Immature natural killer cell (primary cell): ENCODE results near the gene LTC4S. TPM values are rescaled to one million over a fixed set of nuclear protein-coding genes. Genes with fewer than 3 reads are reported as not detected.
"Not testable (repeated sequence)": the region's sequence is repeated elsewhere in the genome, so short reads cannot be mapped to it uniquely, and the experiment has no call there.

Experiments
- DNase-seq, 3 donors: peaks; one replicate each; pipeline ENCODE4 v3.0.0; 2022; ENCODE audit warnings: mixed read lengths in 1 of 3
- H3K27ac Mint-ChIP-seq, 6 donors: one replicate each; pipeline ENCODE4 v1.8.0; 2020; ENCODE audit warnings: mixed read lengths in 6 of 6, mild to moderate bottlenecking in 5 of 6, inconsistent platforms in 4 of 6, moderate library complexity in 3 of 6
- H3K27me3 Mint-ChIP-seq, 3 donors: one replicate each; pipeline ENCODE4 v1.8.0; 2020 to 2021; ENCODE audit warnings: low read depth in 3 of 3, mild to moderate bottlenecking in 3 of 3, mixed read lengths in 3 of 3, moderate library complexity in 3 of 3, inconsistent platforms in 1 of 3
- H3K36me3 Mint-ChIP-seq, 3 donors: one replicate each; pipeline ENCODE4 v1.8.0; 2020; ENCODE audit warnings: mixed read lengths in 3 of 3, inconsistent platforms in 2 of 3, mild to moderate bottlenecking in 2 of 3
- H3K4me1 Mint-ChIP-seq, 2 donors: one replicate each; pipeline ENCODE4 v1.8.0; 2020; ENCODE audit warnings: inconsistent platforms in 2 of 2, mild to moderate bottlenecking in 2 of 2, mixed read lengths in 2 of 2, moderate library complexity in 1 of 2
- H3K4me3 Mint-ChIP-seq, 5 donors: one replicate each; pipeline ENCODE4 v1.8.0; 2020; ENCODE audit warnings: mild to moderate bottlenecking in 5 of 5, mixed read lengths in 5 of 5, inconsistent platforms in 3 of 5, moderate library complexity in 3 of 5
- H3K9me3 Mint-ChIP-seq, 6 donors: one replicate each; pipeline ENCODE4 v1.8.0; 2020; ENCODE audit warnings: mild to moderate bottlenecking in 6 of 6, mixed read lengths in 6 of 6, inconsistent platforms in 4 of 6, moderate library complexity in 3 of 6
- polyA plus RNA-seq, 3 donors: library from polyadenylated mRNA; unstranded; fragments of 300-500 nt; fragmentation: Illumina TruSeq; gene quantifications; one replicate each; pipeline ENCODE4 v1.2.3, GENCODE V29; 2021

The LTC4S gene
- polyA plus RNA-seq, 3 donors from 2014 or later: 2.3 to 5.8 (median 5.8) TPM

- no peak for DNase-seq
- no peak overlapping the region for H3K4me3 Mint-ChIP-seq
- peaks cover 5 to 6% of the 10 kb centered on the region in 2 donors for H3K4me1 Mint-ChIP-seq
- peaks cover 0 to 6% (median 5%) of the 10 kb centered on the region in 3 donors for H3K27me3 Mint-ChIP-seq
- H3K27ac Mint-ChIP-seq: no peak overlapping the region
- H3K9me3 Mint-ChIP-seq: no peaks in the 10 kb centered on the region
- peaks cover 14 to 29% (median 18%) of the 10 kb centered on the region in 3 donors for H3K36me3 Mint-ChIP-seq
These were observed 16.3 kb upstream of the LTC4S start for GRCh38 chr5:179777456-179777855.

GRCh38 chr5:179777909-179778308, 15.9 kb upstream of the LTC4S start:
- Mint-ChIP-seq H3K36me3 (peaks cover 12 to 27% (median 18%) of the 10 kb centered on the region in 3 donors), H3K27ac (peak overlapping the region in 3 of 6 donors; percentile 9 to 71 (median 18)), H3K9me3 (no peaks in the 10 kb centered on the region), H3K4me3 (no peak overlapping the region), H3K4me1 (peaks cover 5 to 6% of the 10 kb centered on the region in 2 donors), H3K27me3 (peaks cover 0 to 5% (median 3%) of the 10 kb centered on the region in 3 donors)
- DNase-seq: no peak

- Mint-ChIP-seq H3K36me3 (peaks cover 8 to 22% (median 14%) of the 10 kb centered on the region in 3 donors), H3K27me3 (peaks cover 0 to 5% (median 1%) of the 10 kb centered on the region in 3 donors), H3K4me3 (no peak overlapping the region), H3K9me3 (no peaks in the 10 kb centered on the region), H3K27ac (peak overlapping the region in 2 of 6 donors; percentile 11 to 71), H3K4me1 (peaks cover 5 to 6% of the 10 kb centered on the region in 2 donors)
- DNase-seq: no peak
These were observed 15.2 kb upstream of the LTC4S start for GRCh38 chr5:179778591-179778990.

GRCh38 chr5:179779826-179780225, 14.0 kb upstream of the LTC4S start:
- Mint-ChIP-seq H3K27me3 (peaks cover 0 to 6% (median 1%) of the 10 kb centered on the region in 3 donors), H3K4me3 (no peak overlapping the region), H3K9me3 (no peaks in the 10 kb centered on the region), H3K27ac (peak overlapping the region in 3 of 6 donors; percentile 40 to 77 (median 45)), H3K36me3 (peaks cover 8 to 22% (median 11%) of the 10 kb centered on the region in 3 donors), H3K4me1 (peaks cover 5 to 6% of the 10 kb centered on the region in 2 donors)
- no peak for DNase-seq

- peak overlapping the region in 4 of 6 donors; percentile 26 to 77 (median 37) for H3K27ac Mint-ChIP-seq
- H3K4me3 Mint-ChIP-seq: no peak overlapping the region
- H3K9me3 Mint-ChIP-seq: no peaks in the 10 kb centered on the region
- no peak for DNase-seq
- H3K36me3 Mint-ChIP-seq: peaks cover 8 to 22% (median 11%) of the 10 kb centered on the region in 3 donors
- peaks cover 0 to 6% (median 1%) of the 10 kb centered on the region in 3 donors for H3K27me3 Mint-ChIP-seq
- H3K4me1 Mint-ChIP-seq: peaks cover 5 to 6% of the 10 kb centered on the region in 2 donors
These were observed 13.4 kb upstream of the LTC4S start for GRCh38 chr5:179780362-179780761.

- Mint-ChIP-seq H3K36me3 (peaks cover 4 to 15% (median 7%) of the 10 kb centered on the region in 3 donors), H3K27me3 (peaks cover 0 to 6% (median 1%) of the 10 kb centered on the region in 3 donors), H3K4me1 (peaks cover 5 to 6% of the 10 kb centered on the region in 2 donors), H3K4me3 (no peak overlapping the region), H3K27ac (peak overlapping the region in 2 of 6 donors; percentile 30 to 34), H3K9me3 (no peaks in the 10 kb centered on the region)
- no peak for DNase-seq
These were observed 11.9 kb upstream of the LTC4S start for GRCh38 chr5:179781846-179782245.

- Mint-ChIP-seq H3K27me3 (peaks cover 0 to 6% (median 1%) of the 10 kb centered on the region in 3 donors), H3K36me3 (peaks cover 4 to 9% (median 7%) of the 10 kb centered on the region in 3 donors), H3K4me1 (peaks cover 5 to 6% of the 10 kb centered on the region in 2 donors), H3K4me3 (no peak overlapping the region), H3K27ac (no peak overlapping the region), H3K9me3 (no peaks in the 10 kb centered on the region)
- no peak for DNase-seq
These were observed 10.7 kb upstream of the LTC4S start for GRCh38 chr5:179783128-179783527.

GRCh38 chr5:179786861-179787260, 6.9 kb upstream of the LTC4S start:
- no peak overlapping the region for H3K27ac Mint-ChIP-seq
- peaks cover 0 to under 1% (median 0%) of the 10 kb centered on the region in 3 donors for H3K36me3 Mint-ChIP-seq
- no peak for DNase-seq
- no peaks in the 10 kb centered on the region for H3K4me1 Mint-ChIP-seq
- H3K9me3 Mint-ChIP-seq: no peaks in the 10 kb centered on the region
- peaks cover 0 to 2% (median 1%) of the 10 kb centered on the region in 3 donors for H3K27me3 Mint-ChIP-seq
- no peak overlapping the region for H3K4me3 Mint-ChIP-seq

GRCh38 chr5:179788193-179788854, 5.5 kb upstream of the LTC4S start:
- H3K36me3 Mint-ChIP-seq: no peaks in the 10 kb centered on the region
- peaks cover 5 to 7% of the 10 kb centered on the region in 2 donors for H3K4me1 Mint-ChIP-seq
- H3K9me3 Mint-ChIP-seq: no peaks in the 10 kb centered on the region
- peak overlapping the region in 1 of 6 donors; percentile 12 for H3K27ac Mint-ChIP-seq
- no peak for DNase-seq
- H3K27me3 Mint-ChIP-seq: peaks cover 2 to 3% (median 2%) of the 10 kb centered on the region in 3 donors
- no peak overlapping the region for H3K4me3 Mint-ChIP-seq

- not testable (repeated sequence) for H3K36me3 Mint-ChIP-seq, H3K27ac Mint-ChIP-seq, H3K9me3 Mint-ChIP-seq, H3K27me3 Mint-ChIP-seq, DNase-seq, H3K4me3 Mint-ChIP-seq
- peaks cover 15 to 16% of the 10 kb centered on the region in 2 donors for H3K4me1 Mint-ChIP-seq
These were observed 4.5 kb upstream of the LTC4S start for GRCh38 chr5:179789278-179789677.

- Mint-ChIP-seq H3K4me3 (peak overlapping the region in 1 of 5 donors; percentile 52), H3K36me3 (peaks cover 3% of the 10 kb centered on the region in 3 donors), H3K27ac (peak overlapping the region in 5 of 6 donors; percentile 30 to 79 (median 65)), H3K4me1 (peaks cover 28 to 31% of the 10 kb centered on the region in 2 donors), H3K9me3 (no peaks in the 10 kb centered on the region), H3K27me3 (peaks cover 8 to 12% (median 9%) of the 10 kb centered on the region in 3 donors)
- DNase-seq: no peak
These were observed 1.7 kb upstream of the LTC4S start for GRCh38 chr5:179791881-179792611.

GRCh38 chr5:179792612-179793467, 946 bp upstream of the LTC4S start:
- Mint-ChIP-seq H3K36me3 (peaks cover 3 to 4% (median 4%) of the 10 kb centered on the region in 3 donors), H3K27ac (peak overlapping the region in 5 of 6 donors; percentile 62 to 84 (median 78)), H3K4me3 (peak overlapping the region; percentile 56 to 73 (median 65)), H3K9me3 (no peaks in the 10 kb centered on the region), H3K4me1 (peaks cover 30 to 32% of the 10 kb centered on the region in 2 donors), H3K27me3 (peaks cover 8 to 12% (median 11%) of the 10 kb centered on the region in 3 donors)
- DNase-seq: no peak

- no peak for DNase-seq
- Mint-ChIP-seq H3K27ac (peak overlapping the region; percentile 62 to 84 (median 74)), H3K36me3 (peaks cover 3 to 5% (median 4%) of the 10 kb centered on the region in 3 donors), H3K4me3 (peak overlapping the region; percentile 56 to 73 (median 65)), H3K4me1 (peaks cover 30 to 32% of the 10 kb centered on the region in 2 donors), H3K9me3 (no peaks in the 10 kb centered on the region), H3K27me3 (peaks cover 8 to 13% (median 12%) of the 10 kb centered on the region in 3 donors)
These were observed 385 bp downstream of the LTC4S start for GRCh38 chr5:179794171-179794570.
